ENCODE results near the gene GRIN3B.
A peak's percentile ranks its signal among the peaks of the same experiment; 100 is the strongest.

Gene GRIN3B

DNA sequence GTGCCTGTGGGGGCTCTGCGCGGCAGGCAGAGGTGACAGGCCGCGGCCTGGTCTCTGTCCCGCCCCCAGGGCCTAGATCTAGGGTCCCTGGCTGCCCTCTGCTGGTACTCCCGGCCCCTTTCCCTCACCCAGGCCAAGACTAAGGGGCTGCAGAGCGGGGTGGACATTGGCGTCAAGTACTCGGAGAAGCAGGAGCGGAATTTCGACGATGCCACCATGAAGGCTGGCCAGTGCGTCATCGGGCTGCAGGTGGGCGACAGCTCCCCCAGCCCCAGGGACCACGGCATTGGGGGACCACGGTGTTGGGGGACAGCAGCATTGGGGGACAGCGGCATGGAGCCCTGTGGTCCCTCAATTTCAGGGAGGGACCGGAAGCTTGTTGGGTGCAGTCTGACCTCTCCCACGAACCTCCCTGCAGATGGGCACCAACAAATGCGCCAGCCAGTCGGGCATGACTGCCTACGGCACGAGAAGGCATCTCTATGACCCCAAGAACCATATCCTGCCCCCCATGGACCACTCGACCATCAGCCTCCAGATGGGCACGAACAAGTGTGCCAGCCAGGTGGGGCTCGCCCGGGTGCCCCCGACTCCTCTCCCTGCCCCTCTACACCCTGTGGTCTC is 35.9 kb downstream of the GRIN3B start:
- Histone ChIP-seq H3K27ac (ENCODE audit: low read length) (peak overlapping the region; percentile 92), H3K4me3 (ENCODE audit: low read length) (no peak overlapping the region), H3K9me3 (ENCODE audit: insufficient read depth, low read length) (no peaks in the 10 kb centered on the region), H2AFZ (ENCODE audit: low read depth, low read length) (no peak overlapping the region), H3K9ac (ENCODE audit: low read length) (no peak overlapping the region), H3K36me3 (replicated peaks; ENCODE audit: low read depth, low read length) (peaks cover 31% of the 10 kb centered on the region), H3K79me2 (ENCODE audit: low read length) (peaks cover 34% of the 10 kb centered on the region), H3K4me2 (ENCODE audit: low read length) (no peak overlapping the region), H4K20me1 (ENCODE audit: insufficient read depth, low read length) (peaks cover 4% of the 10 kb centered on the region; the same call in 1 of the 2 replicates), H3K27me3 (ENCODE audit: low read depth, low read length) (no peaks in the 10 kb centered on the region), H3K4me1 (ENCODE audit: low read length) (peaks cover 36% of the 10 kb centered on the region)
- TF ChIP-seq, protein P1, sequence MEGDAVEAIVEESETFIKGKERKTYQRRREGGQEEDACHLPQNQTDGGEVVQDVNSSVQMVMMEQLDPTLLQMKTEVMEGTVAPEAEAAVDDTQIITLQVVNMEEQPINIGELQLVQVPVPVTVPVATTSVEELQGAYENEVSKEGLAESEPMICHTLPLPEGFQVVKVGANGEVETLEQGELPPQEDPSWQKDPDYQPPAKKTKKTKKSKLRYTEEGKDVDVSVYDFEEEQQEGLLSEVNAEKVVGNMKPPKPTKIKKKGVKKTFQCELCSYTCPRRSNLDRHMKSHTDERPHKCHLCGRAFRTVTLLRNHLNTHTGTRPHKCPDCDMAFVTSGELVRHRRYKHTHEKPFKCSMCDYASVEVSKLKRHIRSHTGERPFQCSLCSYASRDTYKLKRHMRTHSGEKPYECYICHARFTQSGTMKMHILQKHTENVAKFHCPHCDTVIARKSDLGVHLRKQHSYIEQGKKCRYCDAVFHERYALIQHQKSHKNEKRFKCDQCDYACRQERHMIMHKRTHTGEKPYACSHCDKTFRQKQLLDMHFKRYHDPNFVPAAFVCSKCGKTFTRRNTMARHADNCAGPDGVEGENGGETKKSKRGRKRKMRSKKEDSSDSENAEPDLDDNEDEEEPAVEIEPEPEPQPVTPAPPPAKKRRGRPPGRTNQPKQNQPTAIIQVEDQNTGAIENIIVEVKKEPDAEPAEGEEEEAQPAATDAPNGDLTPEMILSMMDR (IDR thresholded peaks at IDR 0.05; ENCODE audit: low read depth, low read length) = peak; percentile 23; the same call in 1 of the 2 replicates
- no peak for TF ChIP-seq EZH2phosphoT487 (IDR thresholded peaks at IDR 0.05; ENCODE audit: low read depth)

DNA sequence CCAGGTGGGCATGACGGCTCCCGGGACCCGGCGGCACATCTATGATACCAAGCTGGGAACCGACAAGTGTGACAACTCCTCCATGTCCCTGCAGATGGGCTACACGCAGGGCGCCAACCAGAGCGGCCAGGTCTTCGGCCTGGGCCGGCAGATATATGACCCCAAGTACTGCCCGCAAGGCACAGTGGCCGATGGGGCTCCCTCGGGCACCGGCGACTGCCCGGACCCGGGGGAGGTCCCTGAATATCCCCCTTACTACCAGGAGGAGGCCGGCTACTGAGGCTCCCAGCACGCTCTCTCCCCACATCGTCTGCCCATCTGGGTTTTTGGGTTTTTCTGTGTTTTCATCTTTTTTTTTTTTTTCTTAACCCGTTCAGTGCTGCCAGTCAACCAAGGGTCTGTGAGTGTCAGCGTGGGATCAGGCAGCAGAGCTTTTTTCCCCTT is 37.4 kb downstream of the GRIN3B start:
- H3K4me2 ChIP-seq (ENCODE audit: low read length) = peak overlapping the region; percentile 81

DNA sequence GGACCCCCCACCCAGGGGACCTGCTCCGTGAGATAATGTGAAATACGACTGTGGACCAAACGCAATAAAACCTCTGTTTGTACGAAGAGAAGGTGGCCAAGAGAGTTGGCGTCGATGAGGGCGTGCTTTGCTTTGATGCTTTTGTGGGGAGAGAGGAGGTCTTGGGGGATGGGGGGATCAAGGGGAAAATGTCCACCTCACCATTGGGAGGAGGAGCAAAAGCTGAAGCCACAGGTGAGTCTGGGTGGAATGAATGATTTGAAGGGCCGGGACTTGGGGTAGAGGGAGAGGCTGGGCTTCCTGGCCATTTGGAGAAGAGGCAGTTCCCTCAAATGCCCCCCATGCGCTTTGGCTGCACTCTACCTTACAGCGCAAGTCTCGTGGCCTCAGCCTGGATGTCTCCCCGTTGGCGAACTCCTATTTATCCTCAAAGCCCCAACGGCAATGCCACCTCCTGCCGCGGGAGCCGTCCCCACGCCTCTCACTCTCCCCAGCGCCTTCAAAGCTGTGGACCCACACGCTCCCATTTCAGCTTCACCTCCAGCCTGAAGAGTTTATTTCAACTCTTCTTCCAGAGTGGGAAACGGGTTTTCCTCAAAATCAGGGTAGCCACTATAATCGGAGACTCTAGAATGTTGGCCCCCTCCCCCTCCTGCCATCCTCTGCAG is 38.9 kb downstream of the GRIN3B start:
- Histone ChIP-seq H3K9ac (ENCODE audit: low read length) (peak overlapping the region; percentile 73), H4K20me1 (ENCODE audit: insufficient read depth, low read length) (peaks cover 5% of the 10 kb centered on the region; the same call in 1 of the 2 replicates), H3K27ac (ENCODE audit: low read length) (peak overlapping the region; percentile 92), H3K4me3 (ENCODE audit: low read length) (peak overlapping the region; percentile 82), H3K9me3 (ENCODE audit: insufficient read depth, low read length) (no peaks in the 10 kb centered on the region), H3K36me3 (replicated peaks; ENCODE audit: low read depth, low read length) (peaks cover 24% of the 10 kb centered on the region), H2AFZ (ENCODE audit: low read depth, low read length) (no peak overlapping the region), H3K4me1 (ENCODE audit: low read length) (peaks cover 41% of the 10 kb centered on the region), H3K4me2 (ENCODE audit: low read length) (peak overlapping the region; percentile 81), H3K79me2 (ENCODE audit: low read length) (peaks cover 22% of the 10 kb centered on the region; the same call in 1 of the 2 replicates), H3K27me3 (ENCODE audit: low read depth, low read length) (no peaks in the 10 kb centered on the region)
- no peak for TF ChIP-seq EZH2phosphoT487 (IDR thresholded peaks at IDR 0.05; ENCODE audit: low read depth)
- TF ChIP-seq, protein P1 (IDR thresholded peaks at IDR 0.05; ENCODE audit: low read depth, low read length) = no peak

More for the DNA sequence above, 37.4 kb downstream of the GRIN3B start:
- peaks cover 5% of the 10 kb centered on the region; the same call in 1 of the 2 replicates for H4K20me1 ChIP-seq (ENCODE audit: insufficient read depth, low read length)
- no peaks in the 10 kb centered on the region for H3K27me3 ChIP-seq (ENCODE audit: low read depth, low read length)
- no peaks in the 10 kb centered on the region for H3K9me3 ChIP-seq (ENCODE audit: insufficient read depth, low read length)
- TF ChIP-seq EZH2phosphoT487 (IDR thresholded peaks at IDR 0.05; ENCODE audit: low read depth) = no peak
- H3K27ac ChIP-seq (ENCODE audit: low read length) = peak overlapping the region; percentile 92
- peak overlapping the region; percentile 82 for H3K4me3 ChIP-seq (ENCODE audit: low read length)
- peak overlapping the region; percentile 73 for H3K9ac ChIP-seq (ENCODE audit: low read length)
- peaks cover 41% of the 10 kb centered on the region for H3K4me1 ChIP-seq (ENCODE audit: low read length)
- no peak overlapping the region for H2AFZ ChIP-seq (ENCODE audit: low read depth, low read length)
- peaks cover 30% of the 10 kb centered on the region for H3K36me3 ChIP-seq (replicated peaks; ENCODE audit: low read depth, low read length)
- H3K79me2 ChIP-seq (ENCODE audit: low read length) = peaks cover 28% of the 10 kb centered on the region

DNA sequence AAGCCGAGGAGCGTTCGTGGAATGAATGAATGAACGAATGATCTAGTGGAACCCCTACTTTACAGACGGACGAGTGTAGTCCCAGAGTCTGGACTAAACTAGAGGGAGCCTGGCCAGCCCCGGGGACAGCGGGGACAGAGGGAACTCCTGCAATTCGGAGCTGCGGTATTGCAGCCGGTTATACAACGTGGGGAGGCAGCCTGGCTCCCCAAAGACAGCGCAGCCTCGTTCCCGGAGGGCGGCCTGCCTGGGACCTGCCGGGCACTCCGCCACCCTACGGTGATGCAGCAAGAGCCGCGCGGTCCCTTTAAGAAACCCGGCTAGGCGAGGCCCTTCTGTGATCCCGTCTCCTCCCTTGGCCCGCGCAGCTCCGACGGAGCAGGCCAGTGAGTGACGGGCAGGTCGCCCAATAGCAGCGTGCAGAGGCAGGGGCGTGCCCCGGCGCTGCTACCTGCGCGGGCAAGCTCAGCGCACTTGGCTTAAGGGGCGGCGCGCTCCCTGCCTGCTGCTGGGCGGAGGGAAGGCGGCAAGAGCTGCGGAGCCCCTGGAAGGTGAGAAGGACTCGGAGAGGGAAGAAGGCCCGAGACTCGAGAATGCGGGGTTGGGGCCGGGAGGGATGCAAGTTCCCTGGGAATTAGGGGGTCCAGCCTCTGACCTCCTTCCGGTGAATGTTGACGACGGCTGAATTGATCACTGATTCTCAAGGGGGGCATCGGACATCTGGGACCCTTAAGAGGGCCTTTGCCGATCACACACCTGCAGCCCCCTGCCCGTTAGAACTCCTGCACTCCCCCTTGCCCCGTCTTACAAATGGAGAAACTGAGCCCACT is 39.6 kb downstream of the GRIN3B start, which contains the start of gene ABCA7:
Gene ABCA7 (plus strand): TSS at position 462 of the 830 bp plus-strand sequence. CDS start 1,255 bp downstream, outside the sequence.
- H2AFZ ChIP-seq (ENCODE audit: low read depth, low read length) = no peak within 1 kb of the TSS
- peaks cover 28% of the 10 kb centered on the region for H3K36me3 ChIP-seq (replicated peaks; ENCODE audit: low read depth, low read length)
- H3K9ac ChIP-seq (ENCODE audit: low read length) = peak within 1 kb of the TSS; percentile 77
- H3K27ac ChIP-seq (ENCODE audit: low read length) = peak within 1 kb of the TSS; percentile 92
- H3K9me3 ChIP-seq (ENCODE audit: insufficient read depth, low read length) = no peaks in the 10 kb centered on the region
- peak within 1 kb of the TSS; percentile 82 for H3K4me3 ChIP-seq (ENCODE audit: low read length)
- TF ChIP-seq EZH2phosphoT487 (IDR thresholded peaks at IDR 0.05; ENCODE audit: low read depth) = no peak
- TF ChIP-seq, protein P1 (IDR thresholded peaks at IDR 0.05; ENCODE audit: low read depth, low read length) = no peak
- H3K27me3 ChIP-seq (ENCODE audit: low read depth, low read length) = no peaks in the 10 kb centered on the region
- peak within 1 kb of the TSS; percentile 95 for H3K4me2 ChIP-seq (ENCODE audit: low read length)
- peaks cover 41% of the 10 kb centered on the region for H3K4me1 ChIP-seq (ENCODE audit: low read length)
- peaks cover 22% of the 10 kb centered on the region; the same call in 1 of the 2 replicates for H3K79me2 ChIP-seq (ENCODE audit: low read length)
- H4K20me1 ChIP-seq (ENCODE audit: insufficient read depth, low read length) = peaks cover 5% of the 10 kb centered on the region; the same call in 1 of the 2 replicates

All from OCI-LY3 (cell line).